Subcutaneous adipose tissue (tissue), 4 donors: Measurements from ENCODE around the gene RUFY4. TPM values are rescaled to one million over a fixed set of nuclear protein-coding genes. Genes with fewer than 3 reads are reported as not detected.
"Not testable (repeated sequence)": the region's sequence is repeated elsewhere in the genome, so short reads cannot be mapped to it uniquely, and the experiment has no call there.

Experiments used
- total RNA-seq, 4 donors: library from RNA; depleted of rRNA; stranded (reverse); fragments of >200 nt; gene quantifications; one replicate each; pipeline ENCODE4 v1.1.0, GENCODE V29; 2016
- TF ChIP-seq, protein P1 (sequence below): fragments of 450-650 bp; IDR thresholded peaks from one replicate; pipeline ENCODE4 v1.5.1; 2016; ENCODE audit warnings: low read depth, mild to moderate bottlenecking, control low read depth, antibody characterized with exemption, moderate library complexity

The RUFY4 gene, protein sequence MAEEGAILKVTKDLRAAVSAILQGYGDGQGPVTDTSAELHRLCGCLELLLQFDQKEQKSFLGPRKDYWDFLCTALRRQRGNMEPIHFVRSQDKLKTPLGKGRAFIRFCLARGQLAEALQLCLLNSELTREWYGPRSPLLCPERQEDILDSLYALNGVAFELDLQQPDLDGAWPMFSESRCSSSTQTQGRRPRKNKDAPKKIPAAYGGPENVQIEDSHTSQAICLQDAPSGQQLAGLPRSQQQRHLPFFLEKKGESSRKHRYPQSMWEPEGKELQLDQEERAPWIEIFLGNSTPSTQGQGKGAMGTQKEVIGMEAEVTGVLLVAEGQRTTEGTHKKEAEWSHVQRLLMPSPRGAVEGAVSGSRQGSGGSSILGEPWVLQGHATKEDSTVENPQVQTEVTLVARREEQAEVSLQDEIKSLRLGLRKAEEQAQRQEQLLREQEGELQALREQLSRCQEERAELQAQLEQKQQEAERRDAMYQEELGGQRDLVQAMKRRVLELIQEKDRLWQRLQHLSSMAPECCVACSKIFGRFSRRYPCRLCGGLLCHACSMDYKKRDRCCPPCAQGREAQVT
- total RNA-seq, result 1 to 10 TPM in 1 of 4 donors, under 1 TPM in 1, not detected in 2; 0.85 to 2.4 TPM

DNA sequence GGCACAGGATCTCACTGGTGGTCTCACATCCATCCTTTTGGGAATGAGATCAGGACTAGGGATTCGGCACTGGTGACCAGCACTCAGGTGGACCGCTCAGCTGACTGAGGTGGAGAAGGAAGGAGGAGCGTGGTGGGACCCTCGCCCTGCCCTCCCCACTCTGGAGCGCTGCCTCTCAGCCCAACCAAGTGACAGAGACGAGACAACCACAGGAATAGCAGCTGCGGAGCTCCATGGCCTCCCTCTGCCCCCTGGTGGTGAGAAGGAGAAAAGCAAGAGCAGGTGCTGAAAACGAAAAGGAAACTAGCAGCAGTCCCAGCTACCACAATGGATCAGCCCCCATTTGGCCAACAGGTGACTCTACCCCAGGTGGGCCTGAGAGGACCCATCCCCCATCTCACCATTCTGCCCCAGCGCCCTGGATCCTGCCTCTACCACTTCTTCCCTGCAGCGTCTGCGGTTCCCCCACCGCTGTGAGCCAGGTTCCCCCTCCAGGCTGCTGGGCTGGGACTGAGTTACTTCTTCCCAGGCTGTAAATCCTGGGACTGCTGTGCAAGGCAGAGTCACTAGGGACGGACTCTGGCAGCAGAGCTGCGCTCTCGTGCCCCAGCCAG, at the start of gene RUFY4:
Gene RUFY4, plus strand, starts transcription at position 533 of the 614 bp plus-strand sequence. CDS start 1,353 bp downstream, outside the sequence.
- TF ChIP-seq, protein P1, sequence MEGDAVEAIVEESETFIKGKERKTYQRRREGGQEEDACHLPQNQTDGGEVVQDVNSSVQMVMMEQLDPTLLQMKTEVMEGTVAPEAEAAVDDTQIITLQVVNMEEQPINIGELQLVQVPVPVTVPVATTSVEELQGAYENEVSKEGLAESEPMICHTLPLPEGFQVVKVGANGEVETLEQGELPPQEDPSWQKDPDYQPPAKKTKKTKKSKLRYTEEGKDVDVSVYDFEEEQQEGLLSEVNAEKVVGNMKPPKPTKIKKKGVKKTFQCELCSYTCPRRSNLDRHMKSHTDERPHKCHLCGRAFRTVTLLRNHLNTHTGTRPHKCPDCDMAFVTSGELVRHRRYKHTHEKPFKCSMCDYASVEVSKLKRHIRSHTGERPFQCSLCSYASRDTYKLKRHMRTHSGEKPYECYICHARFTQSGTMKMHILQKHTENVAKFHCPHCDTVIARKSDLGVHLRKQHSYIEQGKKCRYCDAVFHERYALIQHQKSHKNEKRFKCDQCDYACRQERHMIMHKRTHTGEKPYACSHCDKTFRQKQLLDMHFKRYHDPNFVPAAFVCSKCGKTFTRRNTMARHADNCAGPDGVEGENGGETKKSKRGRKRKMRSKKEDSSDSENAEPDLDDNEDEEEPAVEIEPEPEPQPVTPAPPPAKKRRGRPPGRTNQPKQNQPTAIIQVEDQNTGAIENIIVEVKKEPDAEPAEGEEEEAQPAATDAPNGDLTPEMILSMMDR, result not testable (repeated sequence)

DNA sequence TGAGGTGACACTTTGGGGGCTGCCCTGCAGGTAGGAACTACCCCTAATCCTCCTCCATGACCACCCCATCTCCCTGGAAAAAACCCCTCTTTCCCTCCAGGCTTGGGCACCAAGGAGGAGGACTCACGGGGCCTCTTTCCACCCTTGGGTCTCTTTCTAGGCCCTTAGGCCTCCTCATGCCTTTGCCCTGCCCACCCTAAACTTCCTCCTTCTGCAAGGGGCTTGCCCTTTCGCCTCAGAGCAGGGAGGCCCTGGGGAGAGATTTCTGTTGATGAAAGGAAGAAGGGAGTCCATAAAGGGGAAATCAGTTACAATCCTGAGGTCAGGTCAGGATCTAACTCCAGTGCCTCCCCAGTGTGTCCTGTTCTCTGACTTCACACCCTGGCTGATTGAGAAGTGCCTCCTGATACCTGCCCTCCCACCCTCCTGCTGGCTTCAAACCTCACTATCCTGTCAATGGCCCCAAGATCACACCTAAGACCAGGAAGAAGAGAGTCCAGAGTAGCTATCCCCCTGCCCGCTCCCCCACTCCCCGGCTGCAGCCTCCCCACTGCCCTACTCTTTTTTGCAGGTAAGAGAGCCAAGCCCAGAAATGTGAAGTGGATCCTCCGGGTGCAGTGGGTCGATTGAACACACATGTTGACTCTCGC, 49.5 kb upstream of the RUFY4 start:
- TF ChIP-seq, protein P1, result no peak

DNA sequence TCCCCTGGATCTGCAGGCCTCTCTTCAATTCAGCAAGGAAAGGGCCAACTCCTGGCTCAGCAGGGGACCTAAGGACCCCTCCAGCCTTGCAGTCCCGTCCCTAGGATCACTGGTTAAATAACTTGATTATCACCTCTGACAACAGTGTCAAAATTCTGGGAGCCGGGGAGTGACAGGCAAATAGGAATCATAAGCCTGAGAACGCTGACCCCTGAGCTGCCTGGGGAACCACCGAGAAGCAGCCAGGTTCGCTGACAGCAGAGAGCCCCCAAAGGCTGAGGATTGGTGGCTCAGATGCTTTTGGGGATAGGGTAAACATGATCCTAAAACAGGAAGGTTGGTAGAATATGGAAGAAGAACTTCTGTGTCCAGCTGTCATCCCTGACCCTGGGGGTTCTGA, 48.8 kb upstream of the RUFY4 start:
- TF ChIP-seq, protein P1, result no peak

DNA sequence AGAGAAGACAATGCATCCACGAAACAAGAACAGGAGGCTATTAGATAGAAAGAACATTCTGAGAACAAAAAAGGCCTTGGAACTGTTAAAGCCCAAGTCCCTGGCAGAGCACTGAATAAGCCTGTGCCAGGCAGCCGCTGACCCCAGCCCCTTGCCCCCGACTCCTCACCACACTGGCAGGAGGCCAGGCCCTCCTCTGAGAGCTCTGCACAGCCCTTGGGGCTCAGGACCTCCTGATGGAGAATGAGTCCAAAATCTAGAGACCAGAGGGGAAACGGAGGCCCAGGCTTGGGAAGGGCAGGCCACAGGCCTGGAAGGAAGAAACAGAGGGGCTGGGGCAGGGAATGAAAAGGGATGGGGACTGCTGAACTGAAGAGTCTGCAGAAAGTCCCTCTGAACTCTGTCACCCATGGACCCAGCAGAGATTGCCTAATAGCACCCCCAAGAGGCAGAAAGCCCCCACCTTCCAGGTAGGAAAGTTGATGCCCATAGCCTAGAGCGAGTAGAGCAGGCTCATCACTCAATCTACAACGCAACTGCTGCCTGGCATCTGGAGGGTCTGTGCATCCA, 48.0 kb upstream of the RUFY4 start:
- TF ChIP-seq, protein P1, result no peak

DNA sequence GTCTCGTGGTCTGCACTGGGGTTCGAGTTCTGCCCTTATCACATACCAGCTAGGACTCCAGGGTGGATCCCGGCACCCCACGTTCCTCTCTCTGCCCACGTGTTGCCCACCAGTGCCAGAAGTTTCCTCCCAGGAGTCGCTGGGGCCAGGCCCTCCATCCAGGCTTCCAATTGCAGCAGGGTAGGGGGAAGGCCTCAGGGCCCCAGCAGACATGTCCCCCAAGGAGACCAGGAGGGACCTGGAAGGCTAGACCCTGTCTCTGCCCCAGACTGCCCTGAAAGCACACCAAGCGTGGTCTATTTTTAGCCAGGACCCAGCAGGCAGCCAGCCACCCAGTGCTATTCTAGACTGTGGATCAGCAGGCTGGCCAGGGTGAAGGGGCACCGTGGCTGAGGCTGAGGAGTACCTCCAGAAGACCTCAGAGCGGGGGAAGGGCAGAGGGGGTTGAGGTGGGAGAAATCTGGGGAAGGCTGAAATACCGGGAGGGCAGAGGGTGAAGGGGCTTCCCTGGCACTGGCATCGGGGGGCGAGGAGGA, 47.4 kb upstream of the RUFY4 start:
- TF ChIP-seq, protein P1, result no peak

DNA sequence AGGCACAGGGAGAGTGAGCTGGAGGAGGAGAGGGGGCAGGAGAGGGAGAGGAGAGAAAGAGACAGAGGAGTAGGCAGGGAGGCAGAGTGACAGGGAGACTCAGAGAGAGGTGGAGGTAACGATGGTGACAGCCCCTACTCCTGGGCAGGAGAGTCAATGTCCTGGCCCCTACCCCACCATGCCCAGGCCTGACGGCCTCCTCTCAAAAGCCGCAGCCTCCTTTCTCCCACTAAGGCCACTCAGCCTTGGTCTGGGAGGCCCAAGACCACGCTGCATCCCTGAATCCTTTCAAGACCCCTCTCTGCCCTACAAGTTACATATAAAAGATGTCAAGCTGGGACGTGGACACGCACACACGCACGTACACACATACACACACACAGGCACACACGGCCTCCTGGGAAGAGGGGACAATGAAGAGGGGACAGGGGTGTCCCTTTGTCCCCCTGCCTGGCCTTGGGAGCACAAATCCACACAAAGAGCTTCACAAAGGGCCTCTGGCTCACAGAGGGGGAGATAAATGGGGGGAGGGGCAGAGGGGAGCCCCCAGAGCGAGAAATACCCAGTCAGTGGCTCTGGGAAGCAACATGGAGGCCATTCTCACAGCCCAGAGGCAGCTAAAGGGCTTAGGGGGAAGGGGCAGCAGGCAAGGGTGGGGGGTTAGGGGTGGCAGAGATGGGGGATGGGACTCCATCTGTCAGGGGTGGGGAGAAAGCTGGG, 46.8 kb upstream of the RUFY4 start:
- TF ChIP-seq, protein P1, result no peak
